ENCODE results near the gene CRTC2.

Gene CRTC2

DNA sequence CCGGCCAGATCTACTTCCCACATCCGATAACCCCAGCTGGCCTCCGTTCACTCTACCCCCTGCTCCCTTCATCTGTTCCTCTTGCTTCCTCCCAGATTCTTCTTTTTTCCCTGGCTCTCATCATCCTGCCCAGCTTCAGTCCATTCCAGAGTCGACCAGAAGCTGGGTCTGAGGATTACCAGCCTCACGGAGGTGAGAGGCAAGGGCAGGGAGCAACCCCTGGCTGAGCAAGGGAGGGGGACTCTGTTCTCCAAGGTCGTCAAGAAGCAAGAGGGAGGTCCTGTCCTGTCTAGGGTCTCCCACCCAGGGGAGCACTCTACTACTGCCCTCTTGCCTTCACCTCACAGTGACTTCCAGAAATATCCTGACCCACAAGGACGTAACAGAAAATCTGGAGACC is 15.1 kb upstream of the CRTC2 start:
- DNase-seq, result no peak

DNA sequence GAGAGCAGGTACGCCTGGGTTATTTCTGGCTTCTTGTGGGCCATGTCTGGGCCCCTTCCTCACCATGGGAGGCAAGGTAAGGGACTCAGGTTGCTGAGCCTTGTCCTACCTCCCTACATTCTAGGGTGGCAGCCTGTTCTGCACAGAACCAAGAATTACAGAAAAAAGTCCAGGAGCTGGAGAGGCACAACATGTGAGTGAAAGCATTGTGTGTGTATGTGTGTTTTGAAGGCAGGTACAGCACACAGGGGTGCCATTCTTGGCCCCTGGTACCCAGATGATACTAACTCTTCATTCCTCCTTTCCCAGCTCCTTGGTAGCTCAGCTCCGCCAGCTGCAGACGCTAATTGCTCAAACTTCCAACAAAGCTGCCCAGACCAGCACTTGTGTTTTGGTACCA is 14.7 kb upstream of the CRTC2 start:
- DNase-seq, result no peak

DNA sequence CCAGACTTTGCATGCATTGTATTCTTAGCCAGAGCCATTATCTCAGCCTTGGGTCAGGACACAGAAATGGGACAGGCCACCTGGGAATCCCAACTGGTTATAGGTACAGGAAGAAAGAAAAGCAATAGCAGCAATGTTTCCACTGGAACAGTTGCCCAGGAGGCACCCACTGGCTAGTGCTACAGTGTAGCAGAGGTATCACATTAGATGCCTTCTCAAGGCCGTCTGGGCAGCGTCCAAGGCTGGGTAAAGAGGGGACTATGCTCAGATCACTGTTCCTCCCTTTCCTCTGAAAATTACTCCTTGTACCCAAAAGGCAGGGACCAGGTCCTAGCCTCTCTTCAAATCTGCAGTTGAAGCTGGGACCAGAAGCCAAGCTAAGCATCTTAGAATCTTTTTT is 11.9 kb upstream of the CRTC2 start:
- DNase-seq, result no peak

DNA sequence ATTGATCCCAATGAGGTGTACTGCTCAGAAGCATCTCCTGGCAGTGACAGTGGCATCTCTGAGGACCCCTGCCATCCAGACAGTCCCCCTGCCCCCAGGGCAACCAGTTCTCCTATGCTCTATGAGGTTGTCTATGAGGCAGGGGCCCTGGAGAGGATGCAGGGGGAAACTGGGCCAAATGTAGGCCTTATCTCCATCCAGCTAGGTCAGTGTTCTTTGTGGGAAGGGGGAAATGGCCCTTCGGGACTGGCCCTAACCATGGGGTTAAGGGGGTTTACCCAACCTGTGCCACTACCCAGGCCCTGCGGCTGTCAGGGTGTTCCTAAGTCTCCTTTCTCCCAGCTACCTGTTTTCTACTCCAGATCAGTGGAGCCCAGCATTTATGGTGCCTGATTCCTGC is 10.6 kb upstream of the CRTC2 start:
- no peak for DNase-seq

DNA sequence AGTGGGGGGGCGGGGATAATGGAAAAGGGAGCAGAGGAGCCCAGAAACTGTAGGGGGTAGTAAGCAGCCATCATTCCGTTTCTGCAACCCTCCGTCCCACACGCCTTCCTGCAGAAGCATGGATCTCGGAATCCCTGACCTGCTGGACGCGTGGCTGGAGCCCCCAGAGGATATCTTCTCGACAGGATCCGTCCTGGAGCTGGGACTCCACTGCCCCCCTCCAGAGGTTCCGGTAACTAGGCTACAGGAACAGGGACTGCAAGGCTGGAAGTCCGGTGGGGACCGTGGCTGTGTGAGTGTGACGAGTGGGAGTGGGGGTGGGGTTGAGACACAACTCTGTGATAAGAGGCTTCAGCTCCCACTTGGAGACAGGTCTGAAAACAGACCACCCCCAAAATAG is 10.0 kb upstream of the CRTC2 start:
- peak; percentile 59 for DNase-seq

DNA sequence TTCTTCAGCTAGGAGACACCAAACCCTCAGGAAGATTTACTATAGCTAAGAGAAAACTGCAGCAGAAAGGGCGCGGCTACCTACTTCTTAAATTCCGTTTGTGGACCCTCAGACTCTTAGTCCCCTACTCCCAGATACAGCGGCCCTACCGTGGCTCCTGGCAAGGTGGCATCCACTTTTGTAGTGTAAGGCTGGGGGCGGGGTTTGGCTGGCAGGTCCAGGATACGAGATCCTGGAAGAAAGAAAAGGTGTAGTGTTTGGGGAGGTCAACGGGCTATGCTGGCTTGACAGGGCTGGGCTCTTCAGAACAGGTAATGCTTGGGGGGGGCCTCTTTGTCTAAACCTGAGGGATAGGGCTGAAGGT is 9.6 kb upstream of the CRTC2 start:
- DNase-seq, result no peak

- peak; percentile 100 for DNase-seq
These were observed 8.9 kb upstream of the CRTC2 start, which contains the start of gene CREB3L4 for GRCh38 chr1:153967107-153967999. Gene CREB3L4 (plus strand): TSS chr1:153967902. CDS start chr1:153968526, 624 bp downstream.

GRCh38 chr1:153963850-153964331 is 5.5 kb upstream of the CRTC2 start:
- DNase-seq, result peak; percentile 94

DNA sequence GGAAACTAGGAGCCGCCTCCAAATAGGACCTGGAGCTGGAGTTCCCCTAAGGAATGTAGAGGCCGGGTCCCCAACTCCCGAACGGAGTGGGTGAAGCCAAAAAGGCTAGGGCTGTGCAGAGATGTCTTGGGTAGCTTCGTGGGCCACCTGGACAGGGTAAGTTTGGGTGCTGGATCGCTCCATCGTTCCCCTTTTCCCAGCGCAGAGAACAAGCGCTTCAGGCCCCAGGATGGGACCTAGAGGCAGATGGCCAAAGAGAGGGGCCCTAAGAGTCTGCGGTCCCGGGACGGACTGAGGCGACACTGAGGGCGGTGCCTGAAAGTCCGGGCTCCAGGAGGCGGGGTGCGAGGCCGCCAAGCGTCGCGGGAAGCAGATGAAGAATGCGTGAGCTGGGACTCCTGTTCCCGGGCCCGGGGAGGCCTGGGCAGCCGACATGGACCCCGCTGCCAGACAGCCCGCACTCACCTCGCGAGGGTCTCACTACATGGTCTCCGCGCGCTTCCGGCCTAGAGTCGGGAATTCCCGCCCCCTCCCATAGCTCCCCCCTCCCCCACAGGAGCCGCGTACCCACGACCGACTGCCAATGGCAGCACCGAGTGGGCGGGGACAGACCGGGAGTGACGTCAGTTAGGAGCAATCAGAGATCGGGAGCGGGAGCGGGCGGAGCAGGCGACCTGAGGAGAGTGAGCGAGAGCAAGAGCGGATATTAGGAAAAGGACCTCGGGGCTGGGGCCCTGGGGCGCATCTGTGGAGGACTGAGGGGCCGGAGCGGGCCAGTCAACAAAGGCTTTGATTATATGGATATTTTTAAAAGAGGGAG is 4.8 kb upstream of the CRTC2 start, which contains the start of gene SLC39A1:
Gene SLC39A1 (minus strand): TSS at position 508 of the 820 bp plus-strand sequence. CDS start 822 bp downstream, outside the sequence.
- DNase-seq, result peak; percentile 100

GRCh38 chr1:153962088-153963029 is 3.9 kb upstream of the CRTC2 start:
- no peak for DNase-seq

DNA sequence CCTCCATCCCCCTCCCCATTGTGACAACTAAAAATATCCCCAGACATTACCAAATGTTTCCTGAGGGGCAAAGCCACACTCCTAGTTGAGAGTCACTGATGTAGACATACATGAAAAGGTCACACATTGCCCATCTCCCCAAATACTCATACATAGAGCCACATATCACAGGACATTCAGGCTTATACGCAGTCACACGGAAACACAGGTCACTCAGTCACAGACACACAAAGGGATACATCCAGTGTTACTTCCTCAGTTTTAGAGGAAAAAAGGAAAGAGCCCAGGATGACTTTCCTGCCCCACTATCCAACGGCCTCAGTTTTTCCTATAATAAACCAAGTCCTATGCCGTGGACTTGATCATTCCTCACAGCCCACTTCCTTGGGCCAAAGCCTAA is 3.0 kb upstream of the CRTC2 start:
- DNase-seq, result no peak

DNA sequence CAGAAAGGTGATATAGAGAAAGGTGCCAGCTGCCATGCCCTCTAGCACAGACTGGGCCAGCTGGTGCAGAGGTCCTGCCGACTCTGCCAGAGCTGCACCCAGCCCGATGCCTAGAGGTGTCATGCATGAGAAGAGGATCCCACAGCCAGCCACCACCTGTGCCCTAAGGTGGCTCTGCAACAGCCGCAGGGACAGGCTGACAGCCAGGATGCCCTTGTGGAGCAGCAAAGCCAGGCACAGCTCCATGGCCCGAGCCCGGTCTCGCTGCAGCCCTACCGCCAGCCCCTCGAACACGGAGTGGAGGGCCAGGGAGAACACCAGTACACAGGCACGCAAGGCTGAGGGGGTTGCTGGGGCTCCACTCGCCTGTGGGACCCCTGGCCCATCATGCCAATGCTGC is 1.8 kb upstream of the CRTC2 start:
- no peak for DNase-seq

- DNase-seq, result no peak
These were observed 1.0 kb upstream of the CRTC2 start for GRCh38 chr1:153959454-153959853.

GRCh38 chr1:153958961-153959260 is 499 bp upstream of the CRTC2 start:
- DNase-seq, result no peak

- no peak for DNase-seq
These were observed 685 bp downstream of the CRTC2 start for GRCh38 chr1:153957744-153958110.

DNA sequence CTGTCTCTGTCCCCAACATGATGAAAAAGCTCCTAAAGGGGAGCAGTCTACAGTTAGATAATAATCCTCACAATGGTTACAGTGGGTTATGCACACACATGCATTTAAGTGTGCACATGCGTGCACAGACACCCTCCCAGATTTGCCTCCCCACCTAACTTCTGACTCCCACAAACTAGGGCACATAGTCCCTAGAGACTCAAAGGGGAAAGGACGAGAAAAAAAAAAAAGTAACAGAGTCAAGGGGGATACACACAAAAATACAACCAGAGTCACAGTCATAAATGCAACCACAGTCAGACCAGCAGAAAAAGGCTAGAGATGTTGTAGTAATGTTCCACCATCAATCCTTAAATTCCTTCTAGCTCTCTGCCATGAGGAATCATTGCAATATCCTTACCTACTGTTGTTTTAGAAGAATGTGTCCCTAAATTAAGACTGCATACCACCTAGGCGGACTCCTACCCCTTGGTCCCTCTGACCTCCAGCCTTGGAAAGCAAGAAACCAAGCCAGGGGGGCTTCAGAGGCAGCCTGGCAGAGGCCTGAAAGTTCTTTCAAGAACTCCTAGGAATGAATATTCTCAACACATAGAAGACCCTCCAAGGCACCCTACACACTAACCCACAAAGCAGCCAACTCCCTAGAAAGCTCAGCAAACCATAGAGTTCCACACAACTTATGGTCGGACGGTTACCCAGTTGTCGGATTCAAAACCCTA is 1.3 kb downstream of the CRTC2 start:
- DNase-seq, result no peak

DNA sequence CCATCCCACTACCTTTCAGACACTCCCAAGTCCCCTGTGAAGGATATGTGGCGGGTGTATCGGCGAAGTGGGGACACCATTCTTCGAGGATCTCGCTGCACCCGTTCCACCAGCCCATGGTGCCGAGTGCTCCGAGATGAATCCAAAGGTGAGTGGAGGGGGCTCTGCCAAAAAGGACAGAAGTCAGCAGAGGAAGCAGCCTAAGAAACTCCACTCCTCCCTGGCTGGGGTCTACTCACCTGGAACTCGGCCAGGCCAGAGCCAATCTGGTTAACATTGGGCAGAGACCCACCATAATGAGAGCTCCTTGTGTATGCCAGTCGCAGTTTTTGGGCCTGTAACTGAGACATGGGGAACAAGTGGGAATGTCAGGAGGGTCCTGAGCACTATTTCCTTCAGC is 3.6 kb downstream of the CRTC2 start:
- DNase-seq, result no peak

- no peak for DNase-seq
These were observed 4.5 kb downstream of the CRTC2 start for GRCh38 chr1:153953859-153954365.

GRCh38 chr1:153951801-153952200 is 6.6 kb downstream of the CRTC2 start:
- DNase-seq, result no peak

GRCh38 chr1:153951183-153951582 is 7.2 kb downstream of the CRTC2 start:
- DNase-seq, result no peak

DNA sequence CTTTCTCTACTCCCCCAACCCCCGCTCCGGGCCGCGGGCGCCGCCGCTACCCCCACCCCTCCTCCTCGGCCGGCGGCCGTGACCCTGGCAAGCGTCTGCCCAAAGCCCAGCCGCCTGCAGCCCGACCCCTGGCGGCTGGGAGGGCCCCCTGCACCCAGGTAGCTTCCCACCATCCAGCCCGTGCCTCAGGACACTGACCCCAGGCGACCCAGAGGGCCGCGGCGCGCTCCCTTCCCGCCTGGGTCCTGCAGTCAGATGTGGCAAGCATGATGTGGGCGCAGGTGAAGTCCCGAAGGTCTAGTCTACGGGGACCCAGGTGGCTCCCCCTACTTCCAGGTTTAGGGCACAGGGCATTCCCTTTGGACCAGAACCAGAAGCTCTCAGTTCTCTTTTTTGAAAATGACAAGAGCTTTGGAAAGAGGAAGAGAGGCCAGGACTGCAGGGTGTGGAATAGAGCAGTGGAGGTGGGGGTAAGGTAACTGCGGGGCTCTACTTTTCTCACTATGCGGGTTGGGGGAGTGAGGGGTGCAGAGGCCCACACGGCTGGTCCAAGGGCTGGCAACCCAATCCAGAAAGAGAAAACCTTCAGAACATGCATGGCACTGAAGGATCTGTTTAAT is 11.7 kb downstream of the CRTC2 start, which contains the start of gene DENND4B:
Gene DENND4B (minus strand): TSS at position 97 of the 620 bp plus-strand sequence. CDS start 2,344 bp downstream, outside the sequence.
- DNase-seq, result peak; percentile 93

Data from NCI-H82 (cell line).